Cardiac muscle cell (in vitro differentiated cells and primary cell): ENCODE measurements around the gene ZNF665. TPM values are rescaled to one million over a fixed set of nuclear protein-coding genes. Genes with fewer than 3 reads are reported as not detected.
"Not testable (repeated sequence)": the region's sequence is repeated elsewhere in the genome, so short reads cannot be mapped to it uniquely, and the experiment has no call there.

Experiments used
- DNase-seq, 2 donors: peaks; one replicate each; pipeline versions ENCODE4 v3.0.0 to v3.0.0-alpha.2; 2010 to 2017; ENCODE audit warnings: low read depth in 1 of 2, low spot score in 1 of 2
- H3K27ac ChIP-seq: fragments of 200-600 bp; sonication (generic); 2 replicates; pipeline ENCODE4 v1.5.1; 2016
- H3K27me3 ChIP-seq: fragments of 200-600 bp; sonication (generic); 2 replicates; pipeline ENCODE4 v1.6.0; 2016; ENCODE audit warnings: control low read depth
- H3K36me3 ChIP-seq: fragments of 200-600 bp; sonication (generic); 2 replicates; pipeline ENCODE4 v1.5.1; 2016; ENCODE audit warnings: control low read depth
- H3K4me1 ChIP-seq: fragments of 200-600 bp; sonication (generic); 2 replicates; pipeline ENCODE4 v1.8.1; 2017; ENCODE audit warnings: low read depth, mild to moderate bottlenecking, mixed run types
- H3K4me3 ChIP-seq: fragments of 200-600 bp; sonication (generic); 2 replicates; pipeline ENCODE4 v1.5.1; 2016; ENCODE audit warnings: mild to moderate bottlenecking
- H3K9me3 ChIP-seq: fragments of 200-600 bp; sonication (generic); 2 replicates; pipeline ENCODE4 v1.5.1; 2017; ENCODE audit warnings: low read depth, mild to moderate bottlenecking, control low read depth
- polyA plus RNA-seq: library from polyadenylated mRNA; unstranded; fragments of >200 nt; fragmentation: Nextera tagmentation; extraction: Ambion mirVana; gene quantifications from 2 replicates; pipeline ENCODE4 v1.2.1, GENCODE V29; 2016
- total RNA-seq: library from RNA; depleted of rRNA; stranded (reverse); fragments of >200 nt; gene quantifications from 2 replicates; pipeline ENCODE4 v1.2.3, GENCODE V29; 2016
- TF ChIP-seq, protein P1 (sequence below): IDR thresholded peaks from 2 replicates; pipeline ENCODE4 v1.5.1; 2012; ENCODE audit warnings: low read depth, mild to moderate bottlenecking, low read length

ZNF665 gene
- total and polyA plus RNA-seq, 2 experiments from 2014 or later = 1.4 to 4.1 TPM

GRCh38 chr19:53196777-53197396, 3.7 kb upstream of the ZNF665 start:
- Histone ChIP-seq H3K36me3 (no peaks in the 10 kb centered on the region), H3K4me1 (no peaks in the 10 kb centered on the region), H3K27me3 (no peaks in the 10 kb centered on the region), H3K4me3 (peak overlapping the region; percentile 90), H3K27ac (peak overlapping the region; percentile 71), H3K9me3 (no peaks in the 10 kb centered on the region)
- peak; percentile 96 to 98 for DNase-seq
- TF ChIP-seq, protein P1, sequence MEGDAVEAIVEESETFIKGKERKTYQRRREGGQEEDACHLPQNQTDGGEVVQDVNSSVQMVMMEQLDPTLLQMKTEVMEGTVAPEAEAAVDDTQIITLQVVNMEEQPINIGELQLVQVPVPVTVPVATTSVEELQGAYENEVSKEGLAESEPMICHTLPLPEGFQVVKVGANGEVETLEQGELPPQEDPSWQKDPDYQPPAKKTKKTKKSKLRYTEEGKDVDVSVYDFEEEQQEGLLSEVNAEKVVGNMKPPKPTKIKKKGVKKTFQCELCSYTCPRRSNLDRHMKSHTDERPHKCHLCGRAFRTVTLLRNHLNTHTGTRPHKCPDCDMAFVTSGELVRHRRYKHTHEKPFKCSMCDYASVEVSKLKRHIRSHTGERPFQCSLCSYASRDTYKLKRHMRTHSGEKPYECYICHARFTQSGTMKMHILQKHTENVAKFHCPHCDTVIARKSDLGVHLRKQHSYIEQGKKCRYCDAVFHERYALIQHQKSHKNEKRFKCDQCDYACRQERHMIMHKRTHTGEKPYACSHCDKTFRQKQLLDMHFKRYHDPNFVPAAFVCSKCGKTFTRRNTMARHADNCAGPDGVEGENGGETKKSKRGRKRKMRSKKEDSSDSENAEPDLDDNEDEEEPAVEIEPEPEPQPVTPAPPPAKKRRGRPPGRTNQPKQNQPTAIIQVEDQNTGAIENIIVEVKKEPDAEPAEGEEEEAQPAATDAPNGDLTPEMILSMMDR = no peak

DNA sequence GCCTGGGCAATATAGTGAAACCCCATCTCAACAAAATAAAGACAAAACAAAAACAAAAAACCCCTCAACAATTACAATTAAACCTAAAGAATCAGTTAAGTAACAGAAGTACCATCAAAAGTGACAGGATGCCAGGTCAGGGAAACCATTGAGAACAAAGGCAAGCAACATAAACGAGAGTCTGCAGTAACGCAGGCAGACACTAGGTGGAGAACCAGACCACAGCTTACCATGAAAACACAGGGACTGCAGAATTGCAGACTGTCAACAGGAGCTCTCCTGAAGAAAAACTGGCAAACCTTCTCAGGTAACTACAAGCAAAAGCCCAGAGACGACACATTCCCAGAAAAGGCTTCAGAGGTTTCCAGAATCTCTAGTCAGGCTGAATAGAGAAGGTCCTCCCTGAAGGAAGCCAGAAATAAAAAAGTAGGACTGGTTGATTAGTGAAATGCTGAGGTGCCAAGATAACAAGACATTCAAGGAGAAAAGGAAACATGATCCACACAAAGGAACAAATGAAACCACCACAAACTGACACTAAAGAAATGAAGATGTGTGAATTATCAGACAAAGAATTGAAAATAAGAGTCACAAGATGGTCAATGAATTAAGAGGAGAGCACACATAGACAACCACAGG, 2.2 kb upstream of the ZNF665 start:
- H3K27me3 ChIP-seq = no peaks in the 10 kb centered on the region
- H3K4me3 ChIP-seq = no peak overlapping the region
- no peak overlapping the region for H3K27ac ChIP-seq
- TF ChIP-seq, protein P1 = peak; percentile 94
- DNase-seq = peak; percentile 85 to 87
- no peaks in the 10 kb centered on the region for H3K36me3 ChIP-seq
- H3K9me3 ChIP-seq = no peaks in the 10 kb centered on the region
- H3K4me1 ChIP-seq = no peaks in the 10 kb centered on the region

DNA sequence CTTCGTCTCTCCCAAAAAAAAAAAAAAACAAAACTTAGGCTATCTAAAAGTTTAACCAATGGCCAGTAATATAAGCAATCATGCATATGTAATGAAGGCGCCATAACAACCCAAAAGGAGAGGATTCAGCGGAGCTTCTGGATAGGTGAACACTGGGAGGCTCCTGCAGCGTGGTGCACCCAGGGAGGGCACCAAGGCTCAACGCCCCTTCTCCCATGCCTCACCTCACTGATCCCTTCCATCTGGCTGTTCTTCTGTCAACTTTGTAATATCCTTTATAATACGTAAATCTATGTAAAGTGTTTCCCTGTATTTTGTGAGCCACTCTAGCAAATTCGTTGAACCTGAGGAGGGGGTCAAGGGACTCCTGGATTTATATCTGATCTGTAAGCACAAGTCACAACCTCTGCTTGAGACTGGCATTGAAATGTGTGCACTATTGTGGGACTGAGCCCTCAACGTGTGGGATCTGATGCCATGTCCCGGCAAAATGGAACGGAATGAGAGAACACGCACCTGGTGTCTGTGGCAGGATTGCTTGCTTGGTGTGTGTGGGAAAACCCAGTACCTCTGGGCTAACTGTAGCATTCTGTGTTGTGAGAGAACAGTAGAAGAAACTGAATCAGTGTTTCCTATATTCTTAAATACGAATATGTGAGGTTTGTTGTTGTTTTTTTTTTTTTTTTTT, 521 bp upstream of the ZNF665 start:
- DNase-seq = no peak
- H3K27me3 ChIP-seq = no peaks in the 10 kb centered on the region
- TF ChIP-seq, protein P1 = no peak
- no peaks in the 10 kb centered on the region for H3K36me3 ChIP-seq
- H3K9me3 ChIP-seq = no peaks in the 10 kb centered on the region
- H3K4me1 ChIP-seq = no peaks in the 10 kb centered on the region
- H3K27ac ChIP-seq = no peak overlapping the region
- H3K4me3 ChIP-seq = peak overlapping the region; percentile 68

DNA sequence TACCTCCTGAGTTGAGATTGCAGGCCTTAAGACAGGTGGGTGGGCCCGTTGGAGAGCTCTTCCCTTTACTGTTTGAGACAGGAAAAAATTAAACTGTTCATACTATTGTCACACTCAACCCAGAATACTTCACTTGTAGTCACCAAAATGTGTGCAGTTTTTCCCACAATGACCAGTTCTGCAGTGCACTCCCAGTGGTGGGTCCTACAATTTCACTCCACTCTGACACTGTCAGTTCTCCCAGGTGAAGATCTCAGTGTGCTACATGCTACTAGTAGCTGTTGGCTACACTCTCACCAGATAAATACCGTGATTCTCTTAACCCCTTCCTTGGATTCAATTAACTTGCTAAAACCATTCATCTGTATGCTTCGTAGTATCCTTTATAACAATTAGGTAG, 2.9 kb downstream of the ZNF665 start:
- Histone ChIP-seq H3K9me3 (no peaks in the 10 kb centered on the region), H3K27me3 (no peaks in the 10 kb centered on the region), H3K4me1 (no peaks in the 10 kb centered on the region), H3K27ac (no peak overlapping the region), H3K4me3 (no peak overlapping the region), H3K36me3 (no peaks in the 10 kb centered on the region)
- TF ChIP-seq, protein P1 = no peak
- no peak for DNase-seq

DNA sequence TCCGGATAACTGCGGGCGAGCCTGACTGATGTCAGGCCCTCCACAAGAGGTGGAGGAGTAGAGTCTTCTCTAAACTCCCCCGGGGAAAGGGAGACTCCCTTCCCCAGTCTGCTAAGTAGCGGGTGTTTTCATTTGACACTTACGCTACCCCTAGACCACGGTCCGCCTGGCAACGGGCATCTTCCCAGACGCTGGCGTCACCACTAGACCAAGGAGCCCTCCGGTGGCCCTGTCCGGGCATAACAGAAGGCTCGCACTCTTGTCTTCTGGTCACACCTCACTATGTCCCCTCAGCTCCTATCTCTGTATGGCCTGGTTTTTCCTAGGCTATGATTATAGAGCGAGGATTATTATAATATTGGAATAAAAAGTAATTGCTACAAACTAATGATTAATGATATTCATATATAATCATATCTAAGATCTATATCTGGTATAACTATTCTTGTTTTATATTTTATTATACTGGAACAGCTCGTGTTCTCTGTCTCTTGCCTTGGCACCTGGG, 3.4 kb downstream of the ZNF665 start:
- H3K27me3 ChIP-seq, H3K27ac ChIP-seq, H3K36me3 ChIP-seq, H3K4me1 ChIP-seq, H3K9me3 ChIP-seq, DNase-seq, H3K4me3 ChIP-seq: not testable (repeated sequence)

- not testable (repeated sequence) for H3K27me3 ChIP-seq, DNase-seq, H3K36me3 ChIP-seq, H3K9me3 ChIP-seq, H3K27ac ChIP-seq, H3K4me3 ChIP-seq, H3K4me1 ChIP-seq
Measured at GRCh38 chr19:53185155-53185882, 7.8 kb downstream of the ZNF665 start.
